ENCODE data around the gene CNPY1.

- TF ChIP-seq EZH2 (IDR thresholded peaks at IDR 0.05; ENCODE audit: borderline replicate concordance, low read length) (no peak), CTCF (conservative IDR thresholded peaks at IDR 0.05 in 1 of 2, IDR thresholded peaks at IDR 0.05 in 1 of 2; ENCODE audit: extremely low read depth in 1 of 2, insufficient read depth in 1 of 2, low read depth in 1 of 2, low read length in 2 of 2) (no peak)
Measured at GRCh38 chr7:155515318-155515717, 31.0 kb downstream of the CNPY1 start.
